Mucosa of gallbladder (tissue), 1 donor: ENCODE measurements around the gene CCDC150. TPM values are rescaled to one million over a fixed set of nuclear protein-coding genes. Genes with fewer than 3 reads are reported as not detected.
"Not testable (repeated sequence)": the region's sequence is repeated elsewhere in the genome, so short reads cannot be mapped to it uniquely, and the experiment has no call there.

Experiments
- DNase-seq: peaks from one replicate; pipeline ENCODE4 v3.0.0-alpha.2; 2020; ENCODE audit warnings: low spot score
- total RNA-seq: library from RNA; stranded (reverse); gene quantifications from one replicate; pipeline ENCODE4 v1.2.1, GENCODE V29; 2021
- donor health status: DM: no; HTN: no; CAD: no.

Gene CCDC150
- total RNA-seq, 1 donor from 2014 or later: 2.7 TPM

DNA sequence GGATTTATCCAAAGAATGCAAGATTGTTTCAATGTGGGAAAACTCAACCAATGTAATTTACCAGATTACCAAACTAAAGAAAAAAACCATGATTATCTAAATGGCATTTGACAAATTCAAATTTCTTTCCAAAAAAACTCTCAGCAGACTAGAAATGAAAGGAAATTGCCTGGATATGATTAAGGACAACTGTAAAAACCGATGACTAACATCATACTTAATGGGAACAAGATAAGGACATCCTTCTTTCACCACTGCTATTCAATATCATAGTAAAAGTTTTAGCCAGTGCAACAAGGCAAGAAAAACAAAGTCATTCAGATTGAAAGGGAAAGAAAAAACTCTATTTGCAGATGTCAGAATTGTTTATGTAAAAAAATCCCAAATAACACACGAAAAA, 4.4 kb upstream of the CCDC150 start:
- DNase-seq: no peak

- DNase-seq: no peak
Observed at GRCh38 chr2:196638765-196639164, 750 bp upstream of the CCDC150 start.

DNA sequence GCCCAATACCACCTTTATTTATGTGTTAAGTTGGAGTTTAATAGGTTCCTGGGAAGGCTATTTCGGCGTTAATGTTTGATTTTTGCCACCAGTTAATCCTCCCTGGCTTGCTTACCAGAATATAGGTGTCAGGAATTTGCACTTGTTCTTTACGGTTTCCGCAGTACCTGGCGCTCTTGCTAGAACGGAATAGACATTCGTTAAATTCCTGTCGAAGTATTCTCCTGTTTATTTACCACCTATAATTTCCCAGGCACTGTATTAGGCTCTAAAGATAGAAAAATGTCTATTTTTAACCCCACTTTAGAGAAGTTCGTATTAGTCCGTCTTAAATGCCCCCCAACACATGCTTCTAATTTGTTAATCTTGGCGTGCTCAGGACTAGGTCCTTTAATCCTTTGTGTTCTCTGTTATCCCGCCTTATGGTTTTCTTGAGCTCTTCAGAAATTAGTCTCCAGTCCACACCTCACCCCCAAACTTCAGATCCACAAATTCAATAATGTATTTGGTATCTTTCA, 575 bp downstream of the CCDC150 start:
- no peak for DNase-seq

- DNase-seq: no peak
Observed at GRCh38 chr2:196649202-196649601, 9.7 kb downstream of the CCDC150 start.

DNA sequence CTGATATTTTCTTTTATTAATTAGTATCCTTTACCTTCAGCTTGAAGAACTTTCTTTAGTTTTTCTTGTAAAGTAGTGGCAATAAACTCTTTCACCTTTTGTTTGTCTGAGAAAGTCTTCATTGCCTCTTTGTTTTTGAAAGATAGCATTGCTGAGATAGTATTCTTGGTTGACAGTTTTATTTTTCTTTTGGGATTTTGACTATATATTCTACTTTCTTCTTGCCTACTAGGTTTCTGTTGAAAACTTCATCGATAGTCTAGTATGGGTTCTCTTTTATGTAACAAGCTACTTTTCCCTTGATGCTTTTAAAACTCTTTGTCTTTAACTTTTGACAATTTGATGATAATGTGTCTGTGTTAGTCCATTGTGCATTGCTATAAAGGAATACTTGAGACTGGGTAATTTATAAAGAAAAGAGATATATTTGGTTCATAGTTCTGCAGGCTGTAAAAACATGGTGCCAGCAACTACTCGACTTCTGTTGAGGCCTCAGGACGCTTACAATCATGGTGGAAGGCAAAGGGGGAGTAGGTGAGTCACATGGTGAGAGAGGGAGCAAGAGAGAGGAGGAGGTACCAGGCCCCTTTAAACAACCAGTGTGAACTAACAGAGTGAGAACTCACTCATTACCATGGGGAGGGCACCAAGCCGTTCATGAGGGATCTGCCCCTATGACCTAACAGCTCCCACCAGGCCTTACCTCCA, 12.0 kb downstream of the CCDC150 start:
- DNase-seq: no peak

DNA sequence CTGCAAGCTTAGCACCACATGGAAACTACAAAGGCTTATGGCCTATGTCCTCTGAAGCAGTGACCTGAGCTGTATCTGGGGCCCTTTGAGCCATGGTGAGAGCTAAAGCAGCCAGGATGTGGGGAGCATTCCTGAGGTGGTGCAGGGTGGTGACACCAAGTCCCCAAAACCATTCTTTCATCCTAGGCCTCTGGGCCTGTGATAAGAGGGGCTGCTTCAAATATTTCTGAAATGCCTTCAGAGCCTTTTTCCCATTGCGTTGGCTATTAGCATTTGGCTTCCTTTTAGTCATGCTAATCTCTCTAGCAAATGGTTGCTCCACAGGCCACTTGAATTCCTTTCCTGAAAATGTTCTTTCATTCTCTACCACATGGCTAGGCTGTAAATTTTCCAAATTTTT, 13.4 kb downstream of the CCDC150 start:
- no peak for DNase-seq

DNA sequence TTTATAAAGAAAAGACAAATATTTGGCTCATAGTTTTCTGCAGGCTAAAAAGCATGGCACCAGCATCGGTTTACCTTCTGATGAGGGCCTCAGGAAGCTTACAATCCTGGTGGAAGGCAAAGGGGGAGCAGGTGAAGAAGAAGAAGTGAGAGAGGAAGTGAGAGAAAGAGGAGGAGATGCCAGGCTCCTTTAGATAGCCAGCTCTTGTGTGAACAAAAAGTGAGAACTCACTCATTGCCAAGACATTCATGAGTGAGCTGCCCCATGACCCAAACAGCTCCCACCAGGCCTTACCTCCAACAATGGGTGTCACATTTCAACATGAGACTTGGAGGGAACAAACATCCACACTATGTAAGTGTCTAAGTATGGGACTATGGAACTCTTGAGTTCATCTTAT, 14.3 kb downstream of the CCDC150 start:
- no peak for DNase-seq

DNA sequence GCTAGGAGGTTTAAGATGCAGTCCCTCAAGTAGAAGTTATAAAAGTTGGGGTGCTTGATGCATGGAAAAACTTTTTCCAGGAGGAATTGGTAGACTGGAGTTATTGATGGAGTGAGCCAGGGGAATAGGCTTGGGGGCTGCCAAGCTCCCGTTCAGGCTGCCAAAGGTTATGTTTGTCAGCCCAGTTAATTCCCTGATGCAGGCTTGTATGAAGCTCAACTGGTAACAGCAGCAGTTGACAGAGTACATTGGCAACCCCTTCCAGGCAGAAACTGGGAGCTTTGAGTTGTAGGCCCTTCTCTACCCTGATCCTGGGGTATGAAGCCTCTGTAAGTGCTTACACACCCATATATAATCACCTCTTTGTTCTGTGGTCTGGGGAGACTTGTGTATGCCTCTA, 16.2 kb downstream of the CCDC150 start:
- no peak for DNase-seq

- DNase-seq: no peak
Observed at GRCh38 chr2:196657333-196657732, 17.8 kb downstream of the CCDC150 start.

DNA sequence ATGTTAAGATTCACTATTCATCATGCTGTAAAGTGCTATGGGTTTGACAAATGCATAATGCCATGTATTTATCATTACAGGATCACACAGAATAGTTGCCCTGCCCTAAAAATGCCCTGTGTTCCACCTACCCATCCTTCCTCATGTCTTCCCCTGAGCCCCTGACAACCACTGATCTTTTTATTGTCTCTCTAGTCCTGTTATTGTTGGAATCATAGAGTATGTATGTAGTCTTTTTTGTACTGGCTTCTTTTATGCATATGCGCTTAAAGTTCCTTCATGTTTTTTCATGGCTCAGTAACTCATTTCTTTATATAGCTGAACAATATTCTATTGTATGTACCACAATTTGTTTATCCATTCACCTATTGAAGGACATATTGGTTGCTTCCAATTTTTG, 20.3 kb downstream of the CCDC150 start:
- DNase-seq: no peak

- no peak for DNase-seq
Observed at GRCh38 chr2:196660244-196660643, 20.7 kb downstream of the CCDC150 start.

DNA sequence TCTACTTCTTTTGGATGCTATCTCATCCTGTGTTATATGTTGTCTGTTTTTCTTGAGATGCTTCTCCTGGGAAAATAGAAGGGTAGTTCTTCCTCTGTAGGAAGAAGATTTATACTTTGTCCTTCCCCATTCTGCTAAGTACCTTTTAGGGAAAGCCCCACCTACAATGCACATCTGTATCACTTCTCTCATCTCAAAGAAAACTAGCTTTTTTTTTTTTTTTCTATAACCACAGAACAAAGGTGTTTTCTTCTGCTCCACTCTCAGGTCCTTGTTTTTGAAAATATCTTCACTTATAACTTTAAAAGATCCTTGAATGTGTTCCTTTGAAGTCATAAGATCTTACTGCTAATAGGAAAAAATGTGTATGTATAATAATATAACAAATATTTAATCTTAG, 30.8 kb downstream of the CCDC150 start:
- DNase-seq: no peak

GRCh38 chr2:196675963-196676362, 36.4 kb downstream of the CCDC150 start:
- no peak for DNase-seq

- no peak for DNase-seq
Observed at GRCh38 chr2:196677404-196677803, 37.9 kb downstream of the CCDC150 start.

- DNase-seq: no peak
Observed at GRCh38 chr2:196679368-196679767, 39.9 kb downstream of the CCDC150 start.

DNA sequence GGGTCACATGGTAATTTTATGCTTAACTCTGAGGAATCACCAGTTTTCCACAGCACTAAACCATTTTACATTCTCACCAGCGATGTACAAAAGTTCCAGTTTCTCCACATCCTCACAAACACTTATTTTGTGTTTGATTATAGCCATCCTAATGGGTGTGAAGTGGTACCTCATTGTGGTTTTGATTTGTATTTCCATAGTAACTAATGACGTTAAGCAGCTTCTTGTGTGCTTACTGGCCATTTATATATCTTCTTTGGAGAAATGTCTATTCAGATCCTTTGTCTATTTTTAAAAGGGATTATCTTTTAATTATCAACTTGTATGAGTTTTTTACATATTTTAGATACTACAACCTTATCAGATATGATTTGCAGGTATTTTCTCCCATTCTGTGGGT, 42.0 kb downstream of the CCDC150 start:
- no peak for DNase-seq

DNA sequence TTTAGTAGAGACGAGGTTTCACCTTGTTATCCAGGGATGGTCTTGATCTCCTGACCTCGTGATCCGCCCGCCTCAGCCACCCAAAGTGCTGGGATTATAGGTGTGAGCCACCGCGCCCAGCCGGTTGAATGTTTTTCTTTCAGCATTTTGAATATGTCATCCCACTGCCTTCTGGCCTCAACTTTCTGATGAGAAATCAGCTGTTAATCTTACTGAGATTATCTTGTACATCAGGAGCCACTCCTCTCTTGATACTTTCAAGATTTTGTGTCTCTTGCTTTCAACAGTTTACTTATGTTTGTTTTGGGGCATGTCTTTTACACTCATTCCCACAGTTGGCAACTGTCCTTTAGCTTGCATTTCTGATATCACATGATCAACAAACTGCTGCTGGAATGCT, 46.3 kb downstream of the CCDC150 start:
- no peak for DNase-seq

DNA sequence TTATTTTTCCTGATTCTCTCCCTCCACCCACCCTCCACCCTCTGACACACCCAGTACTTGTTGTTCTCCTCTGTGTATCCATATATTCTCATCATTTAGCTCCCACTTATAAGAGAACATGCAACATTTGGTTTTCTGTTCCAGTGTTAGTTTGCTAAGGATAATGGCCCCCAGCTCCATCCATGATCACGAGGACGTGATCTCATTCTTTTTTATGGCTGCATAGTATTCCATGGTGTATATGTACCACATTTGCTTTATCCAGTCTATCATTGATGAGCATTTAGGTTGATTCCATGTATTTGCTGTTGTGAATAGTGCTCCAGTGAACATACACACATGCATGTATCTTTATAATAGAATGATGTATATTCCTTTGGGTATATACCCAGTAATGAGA, 47.2 kb downstream of the CCDC150 start:
- not testable (repeated sequence) for DNase-seq

DNA sequence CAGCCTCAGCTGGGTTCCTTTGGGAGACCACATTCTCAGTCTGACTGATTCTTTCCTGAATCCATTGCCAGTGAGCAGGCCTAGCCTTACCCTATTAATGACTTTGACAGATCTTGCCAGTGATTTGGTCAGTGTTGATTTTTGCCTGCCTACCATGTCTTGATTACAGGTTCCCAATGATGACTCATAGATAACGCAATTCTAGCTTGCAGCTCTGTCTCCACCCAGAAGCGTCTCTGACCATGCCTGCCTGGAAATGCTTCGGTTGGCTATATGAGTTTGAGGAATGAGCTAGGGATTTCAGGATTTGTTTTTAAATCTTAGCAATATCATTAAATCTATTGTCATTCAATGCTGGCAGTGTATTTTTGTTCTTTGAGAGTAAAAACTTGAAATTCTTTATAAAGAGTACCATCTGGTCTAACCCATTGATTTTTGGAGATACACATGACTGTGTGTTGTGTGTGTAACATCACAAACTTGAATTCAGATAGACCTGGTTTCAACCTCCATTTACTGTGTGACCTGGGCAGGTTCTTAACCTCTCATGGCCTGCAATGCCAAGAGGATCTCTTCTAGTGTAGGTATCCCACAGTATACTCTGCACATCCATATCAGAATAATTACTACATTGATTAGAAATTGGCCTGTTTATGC, 57.0 kb downstream of the CCDC150 start:
- peak; percentile 14 for DNase-seq

- no peak for DNase-seq
Observed at GRCh38 chr2:196697825-196698224, 58.3 kb downstream of the CCDC150 start.

GRCh38 chr2:196702641-196703040, 63.1 kb downstream of the CCDC150 start:
- DNase-seq: no peak

DNA sequence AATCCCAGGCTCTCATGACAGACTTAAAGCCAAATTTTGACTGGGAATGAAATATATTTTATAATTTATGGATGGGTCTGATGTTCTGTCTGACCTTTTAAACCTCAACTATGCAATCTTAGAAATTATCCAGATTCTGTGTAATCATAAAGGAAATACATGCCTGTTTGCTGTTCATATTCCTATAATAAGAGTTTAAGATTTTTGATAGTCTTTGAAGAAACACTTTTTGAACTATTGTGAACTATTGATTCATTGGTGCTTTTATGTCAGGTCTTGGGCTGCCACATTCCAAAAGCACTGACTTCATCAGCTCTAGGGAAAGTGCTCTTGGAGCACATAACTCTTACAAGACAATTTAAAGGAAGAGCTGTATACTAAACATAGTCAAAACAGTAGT, 64.2 kb downstream of the CCDC150 start:
- no peak for DNase-seq

DNA sequence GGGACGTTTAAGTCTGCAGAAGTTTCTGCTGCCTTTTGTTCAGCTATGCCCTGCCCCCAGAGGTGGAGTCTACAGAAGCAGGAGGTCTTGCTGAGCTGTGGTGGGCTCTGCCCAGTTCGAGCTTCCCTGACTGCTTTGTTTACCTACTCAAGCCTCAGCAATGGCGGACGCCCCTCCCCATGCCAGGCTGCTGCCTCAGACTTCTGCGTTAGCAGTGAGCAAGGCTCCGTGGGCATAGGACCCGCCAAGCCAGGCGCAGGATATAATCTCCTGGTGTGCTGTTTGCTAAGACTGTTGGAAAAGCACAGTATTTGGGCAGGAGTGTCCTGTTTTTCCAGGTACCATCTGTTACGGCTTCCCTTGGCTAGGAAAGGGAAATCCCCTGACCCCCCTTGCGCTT, 70.5 kb downstream of the CCDC150 start:
- not testable (repeated sequence) for DNase-seq
